ENCODE results near the gene SYNPO2. TPM values are rescaled to one million over a fixed set of nuclear protein-coding genes. Genes with fewer than 3 reads are reported as not detected.

SYNPO2 gene
- total RNA-seq, 1 experiment from 2014 or later, result 0.93 TPM

DNA sequence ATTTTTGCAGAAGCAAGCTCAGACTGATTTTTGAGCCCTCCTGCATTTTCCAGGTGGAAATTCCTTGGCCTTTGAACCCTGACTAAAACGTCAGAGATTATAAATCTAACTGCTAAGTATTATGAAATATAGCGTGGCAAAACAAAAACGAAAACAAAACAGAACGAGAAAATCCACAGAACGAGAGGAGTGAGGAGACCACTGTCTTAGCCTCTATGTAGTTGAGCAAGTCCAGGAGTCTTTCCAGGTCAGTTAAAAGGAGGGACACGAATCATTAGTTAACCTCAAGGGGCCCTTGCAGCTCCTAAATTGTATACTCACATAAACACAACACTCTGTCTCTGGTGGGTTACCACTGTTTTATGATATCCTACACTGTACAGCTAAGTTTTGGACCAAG, 80.2 kb downstream of the SYNPO2 start:
- no peak overlapping the region for H3K9ac ChIP-seq (ENCODE audit: low read length)
- intact Hi-C loops (cut with micrococcal nuclease), result loop anchor here (1.0 kb wide), 2 partner anchors 197 to 228 kb away; no protein-coding TSS in a partner anchor

DNA sequence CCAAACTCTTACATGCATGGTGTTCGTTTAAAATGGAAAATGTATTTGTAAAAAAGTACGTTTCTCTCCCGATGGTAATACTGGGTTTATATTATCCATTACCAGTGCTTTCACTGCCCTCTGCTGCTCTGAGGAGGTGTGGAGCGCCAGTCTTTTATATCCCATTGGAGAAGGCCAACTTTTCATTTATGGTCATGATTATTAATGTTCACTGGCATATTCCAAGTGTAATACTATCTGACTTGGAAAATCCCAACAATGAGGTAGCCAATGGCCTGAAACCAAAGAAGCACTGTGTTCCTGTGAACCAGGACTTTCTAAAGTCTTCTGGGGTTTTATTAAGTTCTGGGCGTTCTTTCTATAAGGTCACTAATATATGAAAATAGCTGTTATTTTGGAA, 80.7 kb downstream of the SYNPO2 start:
- ChIA-PET RAD21 (ENCODE audit: low non-redundant PET in 1 of 2, low total read pairs in 2 of 2, uncharacterized antibody in 2 of 2, unreplicated experiment in 2 of 2) (interaction anchor here (0.6 to 1.5 kb wide), 2 partner anchors 194 to 524 kb away, joined by 3 read pairs; no protein-coding TSS in a partner anchor), CTCF (interaction anchor here (1.2 to 1.7 kb wide), 4 partner anchors 78 to 197 kb away, joined by 3 to 16 read pairs (median 4); no protein-coding TSS in a partner anchor)

More for the DNA sequence above, 80.2 kb downstream of the SYNPO2 start:
- no peak overlapping the region for H3K4me3 ChIP-seq (replicated peaks in 1 of 2; ENCODE audit: low read depth in 1 of 2, low read length in 2 of 2)
- ChIA-PET RAD21 (ENCODE audit: low non-redundant PET in 1 of 2, low total read pairs in 2 of 2, uncharacterized antibody in 2 of 2, unreplicated experiment in 2 of 2) (interaction anchor here (0.6 to 1.5 kb wide), 2 partner anchors 193 to 525 kb away, joined by 3 read pairs; no protein-coding TSS in a partner anchor), CTCF (interaction anchor here (1.2 to 1.7 kb wide), 3 partner anchors 78 to 197 kb away, joined by 3 to 16 read pairs (median 4); no protein-coding TSS in a partner anchor), POLR2A (no interaction called here)
- BruUV-seq (replicated peaks), result no TSS peak
- DNase-seq (ENCODE audit: low read depth, low spot score) (no peak), ATAC-seq (peak; percentile 49)
- H3K9me2 ChIP-seq (ENCODE audit: insufficient read depth), result no peaks in the 10 kb centered on the region
- no peaks in the 10 kb centered on the region for H3K9me3 ChIP-seq (ENCODE audit: control insufficient read depth in 1 of 2, insufficient read depth in 1 of 2, low read depth in 1 of 2, low read length in 2 of 2)
- H3K4me2 ChIP-seq (ENCODE audit: low read length), result no peak overlapping the region
- H2AFZ ChIP-seq (ENCODE audit: low read depth, low read length, poor library complexity, severe bottlenecking), result peak overlapping the region; percentile 93
- TF ChIP-seq, protein P1, sequence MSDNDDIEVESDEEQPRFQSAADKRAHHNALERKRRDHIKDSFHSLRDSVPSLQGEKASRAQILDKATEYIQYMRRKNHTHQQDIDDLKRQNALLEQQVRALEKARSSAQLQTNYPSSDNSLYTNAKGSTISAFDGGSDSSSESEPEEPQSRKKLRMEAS (IDR thresholded peaks at IDR 0.05), result no peak
- TF ChIP-seq SP1 (IDR thresholded peaks at IDR 0.05; ENCODE audit: low read depth), result no peak
- TF ChIP-seq POLR2A (IDR thresholded peaks at IDR 0.05; ENCODE audit: borderline replicate concordance, extremely low read depth, insufficient read depth, insufficient read length), result no peak
- no peak for TF ChIP-seq EZH2 (IDR thresholded peaks at IDR 0.05)
- TF ChIP-seq CEBPB (IDR thresholded peaks at IDR 0.05; ENCODE audit: low read depth), result no peak
- TF ChIP-seq SIN3A (IDR thresholded peaks at IDR 0.05; ENCODE audit: low read depth), result no peak
- TF ChIP-seq ELF1 (IDR thresholded peaks at IDR 0.05; ENCODE audit: borderline replicate concordance, low read depth), result no peak
- no peak for TF ChIP-seq CBX3 (IDR thresholded peaks at IDR 0.05; ENCODE audit: low read depth)
- no peak for TF ChIP-seq ZNF274 (IDR thresholded peaks at IDR 0.05; ENCODE audit: low read depth, low read length)
- no peak for TF ChIP-seq YY1 (IDR thresholded peaks at IDR 0.05; ENCODE audit: extremely low read depth, insufficient replicate concordance, low read depth, low read length)
- TF ChIP-seq JUND (IDR thresholded peaks at IDR 0.05), result no peak
- no peak for TF ChIP-seq POLR2AphosphoS5 (IDR thresholded peaks at IDR 0.05; ENCODE audit: low read depth, low read length)
- H3K36me3 ChIP-seq (ENCODE audit: control insufficient read depth in 1 of 2, insufficient read depth in 2 of 2, low read length in 2 of 2), result no peaks in the 10 kb centered on the region
- H3K4me1 ChIP-seq (ENCODE audit: control insufficient read depth in 1 of 2, insufficient read depth in 2 of 2, low read length in 2 of 2), result no peaks in the 10 kb centered on the region; a peak in 1 of 4 replicates
- no peaks in the 10 kb centered on the region for H3K79me2 ChIP-seq (ENCODE audit: insufficient read depth, low read length)
- H3K27me3 ChIP-seq (ENCODE audit: insufficient read depth, low read length), result no peaks in the 10 kb centered on the region
- no peaks in the 10 kb centered on the region for H4K20me1 ChIP-seq (ENCODE audit: insufficient read depth)
- H3K27ac ChIP-seq (ENCODE audit: low read depth, low read length), result no peak overlapping the region

More for the DNA sequence above, 80.7 kb downstream of the SYNPO2 start:
- peak overlapping the region; percentile 93 for H2AFZ ChIP-seq (ENCODE audit: low read depth, low read length, poor library complexity, severe bottlenecking)
- no TSS peak for BruUV-seq (replicated peaks)
- no peaks in the 10 kb centered on the region for H3K79me2 ChIP-seq (ENCODE audit: insufficient read depth, low read length)
- POLR2A ChIA-PET, result no interaction called here
- no peak overlapping the region for H3K4me3 ChIP-seq (replicated peaks in 1 of 2; ENCODE audit: low read depth in 1 of 2, low read length in 2 of 2)
- ATAC-seq (peak; percentile 98), DNase-seq (ENCODE audit: low read depth, low spot score) (peak; percentile 32)
- TF ChIP-seq CBX3 (IDR thresholded peaks at IDR 0.05; ENCODE audit: low read depth), result 0 out of 2 replicates have a peak, but pooled peaks have one; percentile 32
- TF ChIP-seq CEBPB (IDR thresholded peaks at IDR 0.05; ENCODE audit: low read depth), result 0 out of 2 replicates have a peak, but pooled peaks have one; percentile 19
- peak; percentile 90 for TF ChIP-seq RAD21 (IDR thresholded peaks at IDR 0.05; ENCODE audit: low read depth)
- TF ChIP-seq FOSL1 (IDR thresholded peaks at IDR 0.05; ENCODE audit: low read depth), result peak; percentile 16; the same call in 1 of the 2 replicates
- no peak for TF ChIP-seq TCF7L2 (IDR thresholded peaks at IDR 0.05; ENCODE audit: borderline replicate concordance, extremely low read depth, insufficient read depth, insufficient read length)
- no peak for TF ChIP-seq EZH2phosphoT487 (IDR thresholded peaks at IDR 0.05; ENCODE audit: borderline replicate concordance)
- TF ChIP-seq, protein P2, sequence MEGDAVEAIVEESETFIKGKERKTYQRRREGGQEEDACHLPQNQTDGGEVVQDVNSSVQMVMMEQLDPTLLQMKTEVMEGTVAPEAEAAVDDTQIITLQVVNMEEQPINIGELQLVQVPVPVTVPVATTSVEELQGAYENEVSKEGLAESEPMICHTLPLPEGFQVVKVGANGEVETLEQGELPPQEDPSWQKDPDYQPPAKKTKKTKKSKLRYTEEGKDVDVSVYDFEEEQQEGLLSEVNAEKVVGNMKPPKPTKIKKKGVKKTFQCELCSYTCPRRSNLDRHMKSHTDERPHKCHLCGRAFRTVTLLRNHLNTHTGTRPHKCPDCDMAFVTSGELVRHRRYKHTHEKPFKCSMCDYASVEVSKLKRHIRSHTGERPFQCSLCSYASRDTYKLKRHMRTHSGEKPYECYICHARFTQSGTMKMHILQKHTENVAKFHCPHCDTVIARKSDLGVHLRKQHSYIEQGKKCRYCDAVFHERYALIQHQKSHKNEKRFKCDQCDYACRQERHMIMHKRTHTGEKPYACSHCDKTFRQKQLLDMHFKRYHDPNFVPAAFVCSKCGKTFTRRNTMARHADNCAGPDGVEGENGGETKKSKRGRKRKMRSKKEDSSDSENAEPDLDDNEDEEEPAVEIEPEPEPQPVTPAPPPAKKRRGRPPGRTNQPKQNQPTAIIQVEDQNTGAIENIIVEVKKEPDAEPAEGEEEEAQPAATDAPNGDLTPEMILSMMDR (IDR thresholded peaks at IDR 0.05 in 2 of 3, conservative IDR thresholded peaks at IDR 0.05 in 1 of 3; ENCODE audit: borderline replicate concordance in 1 of 3, insufficient read depth in 1 of 3, low read depth in 2 of 3, low read length in 2 of 3), result peak; percentile 56 to 81 (median 79)
- no peak overlapping the region for H3K4me2 ChIP-seq (ENCODE audit: low read length)
- H3K9me3 ChIP-seq (ENCODE audit: control insufficient read depth in 1 of 2, insufficient read depth in 1 of 2, low read depth in 1 of 2, low read length in 2 of 2), result no peaks in the 10 kb centered on the region
- H3K27me3 ChIP-seq (ENCODE audit: insufficient read depth, low read length), result no peaks in the 10 kb centered on the region
- H4K20me1 ChIP-seq (ENCODE audit: insufficient read depth), result no peaks in the 10 kb centered on the region
- no peaks in the 10 kb centered on the region for H3K9me2 ChIP-seq (ENCODE audit: insufficient read depth)
- H3K27ac ChIP-seq (ENCODE audit: low read depth, low read length), result no peak overlapping the region
- no peaks in the 10 kb centered on the region for H3K36me3 ChIP-seq (ENCODE audit: control insufficient read depth in 1 of 2, insufficient read depth in 2 of 2, low read length in 2 of 2)
- H3K9ac ChIP-seq (ENCODE audit: low read length), result no peak overlapping the region
- H3K4me1 ChIP-seq (ENCODE audit: control insufficient read depth in 1 of 2, insufficient read depth in 2 of 2, low read length in 2 of 2), result no peaks in the 10 kb centered on the region; a peak in 1 of 4 replicates
- intact Hi-C loops (cut with micrococcal nuclease), result loop anchor here (1.0 kb wide), 2 partner anchors 197 to 228 kb away; no protein-coding TSS in a partner anchor
